Subcutaneous adipose tissue (tissue), 4 donors: ENCODE data around the gene ZNF101. TPM values are rescaled to one million over a fixed set of nuclear protein-coding genes. Genes with fewer than 3 reads are reported as not detected.

Experiments
- total RNA-seq, 4 donors: library from RNA; depleted of rRNA; stranded (reverse); fragments of >200 nt; gene quantifications; one replicate each; pipeline ENCODE4 v1.1.0, GENCODE V29; 2016
- TF ChIP-seq, protein P1 (sequence below): fragments of 450-650 bp; IDR thresholded peaks from one replicate; pipeline ENCODE4 v1.5.1; 2016; ENCODE audit warnings: low read depth, mild to moderate bottlenecking, control low read depth, antibody characterized with exemption, moderate library complexity

ZNF101 gene
- 10 to 100 TPM in 1 of 4 donors, 1 to 10 TPM in 3; 4.5 to 11.6 (median 5.6) TPM for total RNA-seq

DNA sequence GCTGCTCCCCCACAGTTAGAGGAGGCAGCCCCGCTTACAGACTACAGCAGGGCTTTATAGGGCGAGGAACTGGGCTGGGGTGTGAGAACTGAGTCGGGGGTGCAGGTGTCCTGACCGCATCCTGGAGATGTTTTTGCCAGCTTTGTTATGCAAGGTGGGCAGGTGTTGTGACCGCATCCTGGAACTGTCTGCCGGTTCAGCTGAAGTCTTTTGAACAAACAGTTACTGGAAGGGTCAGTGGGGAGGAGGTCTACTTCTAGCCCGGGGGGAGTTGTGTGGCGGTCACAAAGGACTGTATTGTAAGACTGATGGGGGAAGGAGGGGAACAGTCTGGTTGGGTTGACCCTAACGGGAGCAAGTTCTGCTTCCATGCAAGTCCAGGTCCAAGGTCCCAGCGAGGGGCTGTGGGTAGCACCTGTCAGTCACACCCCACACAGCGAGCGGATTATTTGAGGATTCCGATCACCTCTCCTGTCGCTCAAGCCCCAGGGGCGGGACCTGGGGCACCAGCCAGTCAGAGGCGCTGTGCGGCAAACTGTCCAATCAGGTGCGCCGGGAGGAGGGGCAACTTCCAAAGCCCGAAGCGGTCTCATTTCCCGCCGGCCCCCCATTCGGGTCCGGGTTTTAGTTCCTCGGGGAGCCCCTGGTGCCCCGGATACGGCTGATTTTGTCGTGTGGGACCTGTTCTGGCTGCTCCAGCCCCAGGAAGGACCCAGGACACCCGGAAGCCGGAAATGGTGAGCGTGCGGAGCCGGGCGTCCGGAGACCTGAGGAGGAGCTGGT, at the start of gene ZNF101:
ZNF101 (plus strand) TSS at position 610 of the 783 bp plus-strand sequence; CDS start at position 735, 125 bp downstream.
- TF ChIP-seq, protein P1, sequence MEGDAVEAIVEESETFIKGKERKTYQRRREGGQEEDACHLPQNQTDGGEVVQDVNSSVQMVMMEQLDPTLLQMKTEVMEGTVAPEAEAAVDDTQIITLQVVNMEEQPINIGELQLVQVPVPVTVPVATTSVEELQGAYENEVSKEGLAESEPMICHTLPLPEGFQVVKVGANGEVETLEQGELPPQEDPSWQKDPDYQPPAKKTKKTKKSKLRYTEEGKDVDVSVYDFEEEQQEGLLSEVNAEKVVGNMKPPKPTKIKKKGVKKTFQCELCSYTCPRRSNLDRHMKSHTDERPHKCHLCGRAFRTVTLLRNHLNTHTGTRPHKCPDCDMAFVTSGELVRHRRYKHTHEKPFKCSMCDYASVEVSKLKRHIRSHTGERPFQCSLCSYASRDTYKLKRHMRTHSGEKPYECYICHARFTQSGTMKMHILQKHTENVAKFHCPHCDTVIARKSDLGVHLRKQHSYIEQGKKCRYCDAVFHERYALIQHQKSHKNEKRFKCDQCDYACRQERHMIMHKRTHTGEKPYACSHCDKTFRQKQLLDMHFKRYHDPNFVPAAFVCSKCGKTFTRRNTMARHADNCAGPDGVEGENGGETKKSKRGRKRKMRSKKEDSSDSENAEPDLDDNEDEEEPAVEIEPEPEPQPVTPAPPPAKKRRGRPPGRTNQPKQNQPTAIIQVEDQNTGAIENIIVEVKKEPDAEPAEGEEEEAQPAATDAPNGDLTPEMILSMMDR: no peak

GRCh38 chr19:19619181-19619848, 49.3 kb upstream of the ZNF101 start:
- TF ChIP-seq, protein P1: no peak

DNA sequence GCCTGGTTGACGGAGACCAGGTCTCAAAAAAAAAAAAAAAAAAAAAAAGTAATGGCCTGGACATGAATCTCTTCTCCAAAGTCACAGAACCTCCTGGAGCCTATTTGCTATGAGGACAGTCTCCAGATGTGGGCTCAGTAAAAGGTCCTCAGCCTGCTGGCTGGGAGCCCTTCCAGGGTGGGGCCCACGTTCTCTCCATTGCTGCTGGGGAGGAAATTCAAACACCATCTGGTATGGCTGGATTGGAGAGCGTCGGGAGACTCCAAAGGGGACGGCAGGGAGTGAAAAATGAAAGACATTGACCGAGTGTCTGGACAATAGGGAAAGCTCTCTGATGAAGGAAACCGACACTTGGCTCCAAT, 48.8 kb upstream of the ZNF101 start:
- TF ChIP-seq, protein P1: no peak

DNA sequence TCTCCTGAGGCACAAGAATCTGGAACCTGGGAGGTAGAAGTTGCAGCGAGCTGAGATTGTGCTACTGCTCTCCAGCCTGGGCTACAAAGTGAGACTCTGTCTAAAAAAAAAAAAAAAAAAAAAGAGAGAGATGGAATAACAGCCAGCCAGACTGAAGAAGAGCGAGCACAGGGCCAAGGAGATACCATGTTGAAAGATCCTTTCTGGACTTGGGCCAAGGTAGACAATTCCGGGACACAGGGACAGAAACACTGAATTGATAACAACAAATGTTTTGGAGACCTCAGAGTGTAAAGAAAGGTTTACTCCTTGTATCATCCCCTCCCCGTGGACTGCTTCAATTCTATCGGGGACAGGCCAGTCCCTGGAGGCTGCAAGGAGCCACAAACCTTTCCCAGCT, 45.3 kb upstream of the ZNF101 start:
- TF ChIP-seq, protein P1: no peak

DNA sequence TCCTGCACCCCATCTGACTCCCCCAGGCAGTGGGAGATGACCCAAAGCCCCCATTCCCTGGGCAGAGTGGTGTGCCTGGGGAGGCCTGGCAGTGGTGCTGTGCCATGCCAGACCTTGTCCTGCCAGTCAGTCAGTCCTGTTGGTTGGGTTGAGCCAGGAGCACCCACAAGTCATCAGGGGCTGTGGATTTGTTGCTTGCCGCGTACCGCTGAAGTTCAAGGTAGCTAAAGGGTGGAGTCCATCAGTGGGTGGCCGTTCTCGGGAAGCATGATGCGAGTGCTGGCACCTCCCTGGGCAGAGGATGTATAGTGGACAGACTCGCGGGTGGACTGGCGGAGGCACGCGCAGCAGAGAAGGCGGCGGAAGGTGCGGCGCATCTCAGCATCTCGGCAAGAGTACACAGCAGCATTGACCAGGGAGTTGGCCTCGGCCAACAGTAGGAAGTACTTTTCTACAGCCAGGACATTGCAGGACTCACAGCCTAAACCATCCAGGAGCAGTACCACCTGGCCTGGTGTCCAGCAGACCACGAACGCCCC, 44.5 kb upstream of the ZNF101 start:
- TF ChIP-seq, protein P1: no peak

DNA sequence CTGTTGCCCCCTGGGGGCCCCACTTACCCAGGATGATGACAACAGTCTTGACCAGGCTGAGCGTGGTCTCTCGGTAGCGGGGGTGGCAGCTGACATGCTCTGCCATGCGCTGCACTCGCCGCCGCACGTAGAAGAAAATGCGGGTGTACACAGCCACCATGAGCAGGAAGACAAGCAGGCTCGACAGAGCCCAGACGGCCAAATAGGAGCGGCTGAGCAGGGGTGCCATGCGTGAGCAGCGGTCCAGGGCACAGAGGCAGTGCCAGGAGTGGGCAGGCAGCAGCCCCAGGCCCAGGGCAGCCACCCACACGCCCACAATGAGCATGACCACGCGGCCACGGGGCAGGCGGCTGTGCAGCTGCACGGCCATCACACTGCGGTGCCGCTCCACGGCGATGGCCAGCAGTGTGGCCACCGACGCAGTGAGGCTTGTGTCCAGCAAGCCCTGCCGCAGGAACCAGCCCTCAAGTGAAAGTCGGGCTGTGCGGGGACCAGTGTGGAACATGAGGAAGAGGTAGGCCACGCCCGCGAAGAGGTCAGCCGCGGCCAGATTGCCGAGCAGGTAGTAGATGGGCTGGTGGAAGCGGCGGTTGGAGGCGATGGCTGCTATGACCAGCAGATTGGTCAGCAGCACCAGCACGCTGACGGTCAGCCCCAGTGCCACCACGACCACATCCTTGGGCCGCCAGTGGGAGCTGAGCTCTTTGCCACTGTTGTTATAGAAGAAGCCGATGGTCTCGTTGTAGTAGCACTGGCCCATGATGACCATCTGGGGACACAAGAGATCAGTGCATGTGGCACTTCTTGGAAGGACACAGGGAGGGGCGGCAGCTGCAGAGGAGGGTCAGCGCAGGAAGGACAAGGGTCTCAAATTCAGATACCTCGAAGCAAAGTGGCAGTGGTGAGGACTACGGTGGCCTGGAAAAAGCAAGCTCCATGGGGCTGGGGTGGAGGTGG, 41.8 kb upstream of the ZNF101 start:
- TF ChIP-seq, protein P1: no peak
